SU-DHL-6 (cell line): ENCODE measurements around the gene MMP20.
A peak's percentile ranks its signal among the peaks of the same experiment; 100 is the strongest.

Source experiments
- H2AFZ ChIP-seq: fragments of 200-600 bp; sonication (generic); 2 replicates; pipeline ENCODE4 v1.6.1; 2014; ENCODE audit warnings: low read depth, mild to moderate bottlenecking, moderate library complexity, mixed read lengths, antibody characterized with exemption, low read length; ENCODE audit not compliant: severe bottlenecking
- H3F3A ChIP-seq: fragments of 200-600 bp; shearing (Covaris generic); 2 replicates; pipeline ENCODE4 v1.6.0; 2016; ENCODE audit warnings: antibody characterized with exemption, mild to moderate bottlenecking; ENCODE audit not compliant: insufficient read depth
- H3K27ac ChIP-seq: fragments of 200-600 bp; sonication (generic); 2 replicates; pipeline ENCODE4 v1.5.1; 2016; ENCODE audit warnings: low read depth, mild to moderate bottlenecking, low read length, moderate library complexity, mixed read lengths
- H3K27me3 ChIP-seq: fragments of 200-600 bp; sonication (generic), shearing (Covaris generic); 2 replicates; pipeline ENCODE4 v1.6.0; 2014; ENCODE audit warnings: mild to moderate bottlenecking, low read length
- H3K36me3 ChIP-seq: fragments of 200-600 bp; sonication (generic); 2 replicates; pipeline ENCODE4 v1.6.1; 2014; ENCODE audit warnings: mild to moderate bottlenecking, low read length, mixed read lengths
- H3K4me2 ChIP-seq: fragments of 300-600, 200-600 bp; shearing (Covaris generic), sonication (generic); 2 replicates; pipeline ENCODE4 v1.6.0; 2014; ENCODE audit warnings: low read length, low read depth, mild to moderate bottlenecking; ENCODE audit not compliant: poor library complexity, severe bottlenecking
- H3K4me3 ChIP-seq: fragments of 200-600 bp; sonication (generic); 2 replicates; pipeline ENCODE4 v1.5.1; 2014; ENCODE audit warnings: antibody characterized with exemption, low read length, mild to moderate bottlenecking, mixed read lengths; ENCODE audit not compliant: insufficient read depth, poor library complexity, severe bottlenecking
- H3K79me2 ChIP-seq: fragments of 200-600 bp; sonication (generic); 2 replicates; pipeline ENCODE4 v1.6.1; 2014; ENCODE audit warnings: mild to moderate bottlenecking, low read length, moderate library complexity; ENCODE audit not compliant: insufficient read depth
- H3K9ac ChIP-seq: fragments of 200-600 bp; sonication (generic); 2 replicates; pipeline ENCODE4 v1.7.0; 2014; ENCODE audit warnings: mild to moderate bottlenecking, low read length
- H3K9me2 ChIP-seq: fragments of 200-600 bp; sonication (generic); replicated peaks from 2 replicates; pipeline ENCODE4 v1.6.1; 2014; ENCODE audit warnings: low read length; ENCODE audit not compliant: insufficient read depth
- H3K9me3 ChIP-seq: fragments of 200-600 bp; sonication (generic); 2 replicates; pipeline ENCODE4 v1.6.1; 2014; ENCODE audit warnings: low read length, mixed read lengths; ENCODE audit not compliant: insufficient read depth
- H4K20me1 ChIP-seq: fragments of 200-600 bp; sonication (generic); 2 replicates; pipeline ENCODE4 v1.6.1; 2014; ENCODE audit warnings: low read depth, mild to moderate bottlenecking, antibody characterized with exemption, low read length, moderate library complexity, mixed read lengths
- EZH2phosphoT487 ChIP-seq: fragments of 200-600 bp; sonication (generic), shearing (Covaris generic); conservative IDR thresholded peaks from 2 replicates; pipeline ENCODE4 v1.6.1; 2018; ENCODE audit warnings: mild to moderate bottlenecking, antibody characterized with exemption, low read length, moderate library complexity, mixed read lengths
- TF ChIP-seq, protein P1 (sequence below): fragments of 200-600 bp; sonication (generic); IDR thresholded peaks from one replicate; pipeline ENCODE4 v1.5.1; 2017; ENCODE audit warnings: antibody characterized with exemption, mild to moderate bottlenecking, low read length, moderate library complexity; ENCODE audit not compliant: insufficient read depth, poor library complexity, severe bottlenecking

The MMP20 gene

GRCh38 chr11:102615077-102615893, 9.8 kb downstream of the MMP20 start:
- Histone ChIP-seq H2AFZ (no peak overlapping the region), H3K79me2 (no peaks in the 10 kb centered on the region), H3F3A (peaks cover 9% of the 10 kb centered on the region; the same call in 1 of the 2 replicates), H3K9me3 (no peaks in the 10 kb centered on the region), H4K20me1 (no peaks in the 10 kb centered on the region), H3K27ac (no peak overlapping the region), H3K27me3 (no peaks in the 10 kb centered on the region), H3K4me3 (no peak overlapping the region), H3K4me2 (no peak overlapping the region), H3K9ac (no peak overlapping the region), H3K36me3 (no peaks in the 10 kb centered on the region), H3K9me2 (no peaks in the 10 kb centered on the region)
- no peak for TF ChIP-seq EZH2phosphoT487
- TF ChIP-seq, protein P1, sequence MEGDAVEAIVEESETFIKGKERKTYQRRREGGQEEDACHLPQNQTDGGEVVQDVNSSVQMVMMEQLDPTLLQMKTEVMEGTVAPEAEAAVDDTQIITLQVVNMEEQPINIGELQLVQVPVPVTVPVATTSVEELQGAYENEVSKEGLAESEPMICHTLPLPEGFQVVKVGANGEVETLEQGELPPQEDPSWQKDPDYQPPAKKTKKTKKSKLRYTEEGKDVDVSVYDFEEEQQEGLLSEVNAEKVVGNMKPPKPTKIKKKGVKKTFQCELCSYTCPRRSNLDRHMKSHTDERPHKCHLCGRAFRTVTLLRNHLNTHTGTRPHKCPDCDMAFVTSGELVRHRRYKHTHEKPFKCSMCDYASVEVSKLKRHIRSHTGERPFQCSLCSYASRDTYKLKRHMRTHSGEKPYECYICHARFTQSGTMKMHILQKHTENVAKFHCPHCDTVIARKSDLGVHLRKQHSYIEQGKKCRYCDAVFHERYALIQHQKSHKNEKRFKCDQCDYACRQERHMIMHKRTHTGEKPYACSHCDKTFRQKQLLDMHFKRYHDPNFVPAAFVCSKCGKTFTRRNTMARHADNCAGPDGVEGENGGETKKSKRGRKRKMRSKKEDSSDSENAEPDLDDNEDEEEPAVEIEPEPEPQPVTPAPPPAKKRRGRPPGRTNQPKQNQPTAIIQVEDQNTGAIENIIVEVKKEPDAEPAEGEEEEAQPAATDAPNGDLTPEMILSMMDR, result no peak

- Histone ChIP-seq H3K36me3 (no peaks in the 10 kb centered on the region), H3K27ac (no peak overlapping the region; the same call in 1 of the 2 replicates), H3K9ac (no peak overlapping the region), H3K9me2 (no peaks in the 10 kb centered on the region), H2AFZ (no peak overlapping the region), H3K4me2 (no peak overlapping the region), H3K79me2 (no peaks in the 10 kb centered on the region), H4K20me1 (no peaks in the 10 kb centered on the region), H3K4me3 (no peak overlapping the region), H3K9me3 (no peaks in the 10 kb centered on the region), H3K27me3 (no peaks in the 10 kb centered on the region), H3F3A (peaks cover 9% of the 10 kb centered on the region; the same call in 1 of the 2 replicates)
- TF ChIP-seq EZH2phosphoT487, result no peak
- TF ChIP-seq, protein P1, result peak; percentile 25
These were observed 10.6 kb downstream of the MMP20 start for GRCh38 chr11:102614485-102614884.

GRCh38 chr11:102614031-102614430, 11.1 kb downstream of the MMP20 start:
- H3K4me2 ChIP-seq, result no peak overlapping the region
- H3K9me2 ChIP-seq, result no peaks in the 10 kb centered on the region
- H3K27ac ChIP-seq, result no peak overlapping the region; the same call in 1 of the 2 replicates
- no peaks in the 10 kb centered on the region for H3K27me3 ChIP-seq
- no peaks in the 10 kb centered on the region for H3K36me3 ChIP-seq
- TF ChIP-seq, protein P1, result no peak
- TF ChIP-seq EZH2phosphoT487, result no peak
- no peaks in the 10 kb centered on the region for H3K79me2 ChIP-seq
- H3F3A ChIP-seq, result peaks cover 9% of the 10 kb centered on the region; the same call in 1 of the 2 replicates
- peak overlapping the region; percentile 85 for H2AFZ ChIP-seq
- no peak overlapping the region for H3K4me3 ChIP-seq
- H3K9me3 ChIP-seq, result no peaks in the 10 kb centered on the region
- no peaks in the 10 kb centered on the region for H4K20me1 ChIP-seq
- no peak overlapping the region for H3K9ac ChIP-seq
